22Rv1 (cell line): ENCODE measurements around the gene SMAD3.

Source experiments
- CTCF ChIP-seq: fragments of 450-650 bp; IDR thresholded peaks from 2 replicates; pipeline ENCODE4 v1.5.1; 2017; ENCODE audit warnings: mild to moderate bottlenecking
- ZFX ChIP-seq: fragments of 450-650 bp; IDR thresholded peaks from 2 replicates; pipeline ENCODE4 v1.6.1; 2017; ENCODE audit warnings: antibody characterized with exemption, borderline replicate concordance

GRCh38 chr15:67107014-67107812, 41.8 kb downstream of the SMAD3 start:
- TF ChIP-seq CTCF (no peak), ZFX (no peak)
